ENCODE measurements around the gene ITSN1. TPM values are rescaled to one million over a fixed set of nuclear protein-coding genes. Genes with fewer than 3 reads are reported as not detected.

The ITSN1 gene
- total RNA-seq, 1 donor from 2014 or later, result 4.5 TPM

DNA sequence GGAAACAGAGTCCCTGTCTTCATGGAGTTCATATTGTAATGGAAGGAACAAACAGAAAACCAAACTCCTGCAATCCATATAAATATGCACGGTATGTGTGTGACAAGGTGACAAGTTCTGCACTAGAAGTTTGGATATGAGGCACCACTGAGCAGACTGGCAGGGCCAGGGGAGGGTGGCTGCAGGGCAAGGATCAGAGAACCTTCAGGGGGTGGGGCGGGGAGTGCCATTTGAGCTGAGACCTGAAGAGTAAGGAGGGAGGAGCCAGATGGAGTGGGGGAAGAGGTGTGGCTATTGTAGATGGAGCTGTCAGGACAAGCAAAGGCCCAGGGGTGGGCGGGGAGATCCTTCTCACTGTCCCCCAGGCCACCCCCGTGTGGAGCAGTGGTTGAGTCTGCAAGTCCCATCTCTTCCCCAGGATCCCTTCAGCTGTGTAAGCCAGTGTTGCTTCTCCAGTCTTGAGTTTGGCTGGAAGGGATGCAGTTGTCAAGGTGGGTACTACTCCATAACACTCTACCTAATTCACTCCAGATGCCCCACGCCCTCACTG is 196.9 kb downstream of the ITSN1 start:
- Mint-ChIP-seq H3K36me3 (ENCODE audit: low read depth) (no peaks in the 10 kb centered on the region), H3K4me1 (ENCODE audit: low read depth) (no peaks in the 10 kb centered on the region), H3K27me3 (ENCODE audit: insufficient read depth) (no peaks in the 10 kb centered on the region), H3K27ac (no peak overlapping the region), H3K4me3 (no peak overlapping the region), H3K9me3 (no peaks in the 10 kb centered on the region)
- intact Hi-C loops (cut with micrococcal nuclease), result no loop called here
- DNase-seq (ENCODE audit: low spot score), result no peak

DNA sequence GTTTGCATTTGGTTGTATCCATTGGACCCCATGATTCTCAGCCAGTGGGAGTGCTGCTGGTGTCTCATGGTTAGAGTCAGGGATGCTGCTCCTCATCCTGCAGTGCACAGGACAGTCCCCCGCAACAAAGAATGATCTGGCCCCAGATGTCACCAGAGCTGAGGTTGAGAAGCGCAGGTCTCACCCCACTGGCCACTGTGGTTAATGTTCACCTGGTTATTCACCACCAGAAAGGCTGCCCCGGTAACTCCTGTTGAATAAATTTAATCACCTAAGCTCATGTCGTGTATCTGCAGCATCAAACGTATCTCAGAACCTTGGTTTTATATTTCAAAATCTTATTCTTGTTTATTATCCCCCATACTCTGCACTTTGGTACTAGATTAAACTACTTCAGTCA is 197.5 kb downstream of the ITSN1 start:
- Mint-ChIP-seq H3K27me3 (ENCODE audit: insufficient read depth) (no peaks in the 10 kb centered on the region), H3K27ac (no peak overlapping the region), H3K4me3 (no peak overlapping the region), H3K4me1 (ENCODE audit: low read depth) (no peaks in the 10 kb centered on the region), H3K36me3 (ENCODE audit: low read depth) (no peaks in the 10 kb centered on the region), H3K9me3 (no peaks in the 10 kb centered on the region)
- DNase-seq (ENCODE audit: low spot score), result no peak
- intact Hi-C loops (cut with micrococcal nuclease), result no loop called here

DNA sequence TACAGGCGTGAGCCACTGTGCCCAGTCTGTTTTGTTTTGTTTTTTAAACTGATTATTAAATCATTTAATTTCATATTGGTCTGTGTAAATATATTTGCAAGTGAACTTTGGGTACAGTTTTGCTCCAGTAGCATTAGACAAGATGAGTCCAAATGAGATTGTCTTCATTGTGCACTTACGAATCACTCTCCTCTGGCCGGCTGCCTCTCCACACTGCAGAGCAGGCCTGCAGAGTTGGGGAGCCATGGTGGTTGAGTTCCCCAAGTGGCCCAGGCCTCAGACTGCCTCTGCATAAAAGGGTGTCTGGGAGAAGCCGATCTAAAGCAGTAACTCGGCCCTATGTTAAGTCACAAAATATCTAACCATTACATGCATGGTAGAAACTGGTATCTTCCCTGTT is 198.5 kb downstream of the ITSN1 start:
- Mint-ChIP-seq H3K27ac (no peak overlapping the region), H3K4me3 (no peak overlapping the region)
- intact Hi-C loops (cut with micrococcal nuclease), result no loop called here

DNA sequence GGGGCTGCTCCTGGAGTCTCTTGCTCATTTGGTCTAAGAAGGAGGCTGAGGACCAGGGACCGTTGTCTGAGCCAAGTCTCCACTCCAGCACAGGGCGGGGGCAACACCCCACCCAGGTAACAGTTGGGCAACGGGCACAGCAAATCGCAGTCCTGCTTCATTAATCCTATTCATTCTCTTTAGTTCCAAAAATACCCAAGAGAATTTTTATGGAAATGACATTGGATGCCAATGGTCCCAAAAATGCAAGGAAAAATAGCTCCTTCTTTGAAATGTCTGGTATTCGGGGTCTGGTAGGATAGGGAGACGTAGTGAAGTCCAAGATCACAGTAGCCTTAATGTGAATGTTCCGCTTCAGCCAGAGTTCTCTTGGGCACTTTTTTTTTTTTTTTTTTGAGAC is 199.3 kb downstream of the ITSN1 start:
- no peak for DNase-seq (ENCODE audit: low spot score)
- intact Hi-C loops (cut with micrococcal nuclease), result no loop called here
- Mint-ChIP-seq H3K27me3 (ENCODE audit: insufficient read depth) (no peaks in the 10 kb centered on the region), H3K4me1 (ENCODE audit: low read depth) (no peaks in the 10 kb centered on the region), H3K27ac (no peak overlapping the region), H3K9me3 (no peaks in the 10 kb centered on the region), H3K36me3 (ENCODE audit: low read depth) (no peaks in the 10 kb centered on the region), H3K4me3 (no peak overlapping the region)

More for the DNA sequence above, 198.5 kb downstream of the ITSN1 start:
- Mint-ChIP-seq H3K36me3 (ENCODE audit: low read depth) (no peaks in the 10 kb centered on the region), H3K4me1 (ENCODE audit: low read depth) (no peaks in the 10 kb centered on the region), H3K9me3 (no peaks in the 10 kb centered on the region), H3K27me3 (ENCODE audit: insufficient read depth) (no peaks in the 10 kb centered on the region)
- DNase-seq (ENCODE audit: low spot score), result no peak

DNA sequence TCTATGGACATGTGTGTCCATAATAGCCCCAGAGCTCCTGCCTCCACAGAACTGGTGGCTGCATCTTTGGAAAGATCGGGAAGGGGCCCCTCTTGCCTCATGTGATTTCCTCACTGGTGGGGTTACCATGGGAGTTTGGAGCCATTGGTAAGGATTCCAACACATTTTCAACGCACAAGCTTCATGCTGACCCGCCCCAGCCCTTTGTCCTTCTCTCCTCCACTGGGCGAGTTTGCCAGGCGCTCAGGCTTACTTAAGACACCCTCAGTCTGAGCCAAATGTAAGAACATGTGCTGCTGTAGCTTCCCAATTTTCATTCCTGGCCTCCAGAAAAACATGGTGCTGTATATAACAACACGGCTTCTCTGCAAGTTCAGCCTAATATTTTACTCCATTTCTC is 200.9 kb downstream of the ITSN1 start:
- Mint-ChIP-seq H3K27me3 (ENCODE audit: insufficient read depth) (no peaks in the 10 kb centered on the region), H3K4me1 (ENCODE audit: low read depth) (no peaks in the 10 kb centered on the region), H3K9me3 (no peaks in the 10 kb centered on the region), H3K4me3 (no peak overlapping the region), H3K27ac (no peak overlapping the region), H3K36me3 (ENCODE audit: low read depth) (no peaks in the 10 kb centered on the region)
- DNase-seq (ENCODE audit: low spot score), result no peak
- intact Hi-C loops (cut with micrococcal nuclease), result no loop called here

DNA sequence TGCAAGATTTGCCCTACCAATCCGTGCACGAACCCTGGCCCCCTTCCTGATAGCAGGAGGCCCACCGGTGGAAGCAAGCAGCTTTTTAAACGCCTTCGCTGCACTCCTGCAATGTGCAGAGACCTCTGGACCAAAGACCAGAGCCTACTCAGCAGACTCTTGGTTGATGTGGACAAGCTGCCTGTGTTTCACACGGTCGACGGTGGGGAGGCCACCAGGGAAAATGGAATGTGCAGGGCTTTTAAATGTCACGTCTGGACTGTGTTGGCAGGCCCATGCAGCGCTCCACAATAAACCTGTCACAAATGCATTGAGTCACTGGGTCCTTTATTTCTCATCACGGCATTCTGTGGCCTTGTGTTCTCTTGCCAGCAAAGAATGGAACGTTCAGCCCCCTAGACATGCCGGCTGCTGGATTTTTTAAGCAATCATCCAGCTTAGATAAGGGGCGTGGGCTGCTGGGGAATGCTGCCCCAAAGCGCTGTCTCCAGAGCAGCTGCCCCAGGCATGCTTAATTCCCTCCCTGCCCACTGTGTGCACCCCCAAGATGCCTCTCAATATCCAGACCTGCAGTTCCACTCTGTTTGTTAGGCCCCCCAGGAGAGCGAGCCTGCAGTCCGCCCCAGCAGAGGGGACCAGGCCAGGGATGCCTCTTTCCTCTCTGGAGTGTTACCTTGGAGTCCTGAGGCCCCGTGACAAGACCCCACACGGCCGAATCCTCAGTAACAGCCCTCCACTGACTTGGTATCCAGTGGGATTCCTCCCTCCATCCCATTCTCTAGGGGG is 202.0 kb downstream of the ITSN1 start:
- no peak for DNase-seq (ENCODE audit: low spot score)
- Mint-ChIP-seq H3K27me3 (ENCODE audit: insufficient read depth) (no peaks in the 10 kb centered on the region), H3K27ac (no peak overlapping the region), H3K4me1 (ENCODE audit: low read depth) (no peaks in the 10 kb centered on the region), H3K4me3 (no peak overlapping the region), H3K36me3 (ENCODE audit: low read depth) (no peaks in the 10 kb centered on the region), H3K9me3 (no peaks in the 10 kb centered on the region)
- intact Hi-C loops (cut with micrococcal nuclease), result no loop called here

DNA sequence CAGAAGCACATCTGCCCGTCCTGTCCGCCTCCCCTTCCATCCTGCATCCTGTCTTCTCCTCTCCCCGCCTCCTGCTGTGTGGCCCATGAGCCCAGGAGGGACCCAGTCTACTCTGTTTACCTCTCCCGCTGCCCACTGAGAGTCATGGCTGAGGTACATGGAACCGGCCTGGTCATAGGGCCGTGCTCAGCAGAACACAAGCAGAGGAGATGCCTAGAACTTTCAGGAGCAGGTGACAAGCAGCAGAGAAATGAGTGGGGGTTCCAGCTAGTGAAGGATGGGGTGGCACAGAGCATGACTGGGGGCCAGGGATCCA is 202.5 kb downstream of the ITSN1 start:
- H3K27me3 Mint-ChIP-seq (ENCODE audit: insufficient read depth), result no peaks in the 10 kb centered on the region
- no peaks in the 10 kb centered on the region for H3K9me3 Mint-ChIP-seq
- no peak overlapping the region for H3K27ac Mint-ChIP-seq
- DNase-seq (ENCODE audit: low spot score), result no peak
- no peak overlapping the region for H3K4me3 Mint-ChIP-seq
- H3K4me1 Mint-ChIP-seq (ENCODE audit: low read depth), result no peaks in the 10 kb centered on the region
- H3K36me3 Mint-ChIP-seq (ENCODE audit: low read depth), result no peaks in the 10 kb centered on the region
- intact Hi-C loops (cut with micrococcal nuclease), result no loop called here

DNA sequence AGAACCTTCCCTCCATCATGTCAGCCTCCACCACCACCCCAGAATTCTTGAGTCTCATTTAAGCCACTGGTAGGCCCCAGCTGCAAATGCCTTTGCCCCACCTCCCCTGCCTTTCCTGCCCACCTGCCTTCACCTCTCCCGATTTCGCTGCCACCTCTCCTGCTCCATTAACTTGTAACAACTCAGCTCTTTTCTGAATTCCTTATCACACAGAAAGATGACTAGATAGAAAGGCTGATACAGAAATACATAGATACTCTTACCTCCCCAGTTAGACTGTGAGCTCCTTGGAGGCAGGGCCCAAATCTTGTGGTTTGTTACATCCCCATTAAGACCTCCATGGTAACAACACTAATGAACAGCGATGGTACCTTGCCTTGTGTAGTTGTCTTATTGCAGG is 203.8 kb downstream of the ITSN1 start:
- no peak overlapping the region for H3K4me3 Mint-ChIP-seq
- DNase-seq (ENCODE audit: low spot score), result no peak
- intact Hi-C loops (cut with micrococcal nuclease), result no loop called here
- no peaks in the 10 kb centered on the region for H3K9me3 Mint-ChIP-seq
- H3K27me3 Mint-ChIP-seq (ENCODE audit: insufficient read depth), result no peaks in the 10 kb centered on the region
- no peak overlapping the region for H3K27ac Mint-ChIP-seq
- H3K4me1 Mint-ChIP-seq (ENCODE audit: low read depth), result no peaks in the 10 kb centered on the region
- H3K36me3 Mint-ChIP-seq (ENCODE audit: low read depth), result no peaks in the 10 kb centered on the region

DNA sequence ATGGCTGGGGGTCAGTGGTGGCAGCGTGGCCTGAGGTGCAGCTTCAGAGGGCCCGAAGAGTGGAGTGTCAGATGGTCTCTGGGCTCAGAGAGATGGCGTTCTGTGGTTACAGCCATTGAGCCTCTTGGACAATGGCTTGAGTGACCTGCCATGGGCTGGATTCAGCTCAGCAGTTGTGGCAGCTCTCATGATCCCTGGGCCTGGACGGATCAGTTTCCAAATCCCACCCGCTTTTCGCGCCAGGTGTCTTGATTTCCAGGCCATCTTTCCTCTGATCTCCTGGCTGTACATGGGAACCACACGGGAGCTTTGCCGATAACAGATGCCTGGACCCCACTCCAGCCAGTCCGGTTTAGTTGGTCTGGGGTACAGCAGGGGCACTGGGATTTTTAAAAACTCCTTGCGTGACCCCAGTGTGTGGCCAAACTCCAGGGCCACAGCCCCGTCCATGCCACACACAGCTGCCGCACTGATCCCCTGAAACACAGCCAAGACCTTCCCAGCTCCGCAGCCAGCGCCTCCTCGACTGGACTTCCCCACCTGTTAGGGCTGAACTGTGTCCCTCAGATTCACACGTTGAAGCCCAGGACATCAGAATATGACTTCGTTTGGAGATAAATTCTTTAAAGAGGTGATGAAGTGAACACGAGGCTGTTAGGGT is 205.4 kb downstream of the ITSN1 start:
- no peaks in the 10 kb centered on the region for H3K36me3 Mint-ChIP-seq (ENCODE audit: low read depth)
- no peaks in the 10 kb centered on the region for H3K27me3 Mint-ChIP-seq (ENCODE audit: insufficient read depth)
- intact Hi-C loops (cut with micrococcal nuclease), result no loop called here
- no peaks in the 10 kb centered on the region for H3K9me3 Mint-ChIP-seq
- H3K27ac Mint-ChIP-seq, result no peak overlapping the region
- DNase-seq (ENCODE audit: low spot score), result no peak
- no peaks in the 10 kb centered on the region for H3K4me1 Mint-ChIP-seq (ENCODE audit: low read depth)
- H3K4me3 Mint-ChIP-seq, result no peak overlapping the region

DNA sequence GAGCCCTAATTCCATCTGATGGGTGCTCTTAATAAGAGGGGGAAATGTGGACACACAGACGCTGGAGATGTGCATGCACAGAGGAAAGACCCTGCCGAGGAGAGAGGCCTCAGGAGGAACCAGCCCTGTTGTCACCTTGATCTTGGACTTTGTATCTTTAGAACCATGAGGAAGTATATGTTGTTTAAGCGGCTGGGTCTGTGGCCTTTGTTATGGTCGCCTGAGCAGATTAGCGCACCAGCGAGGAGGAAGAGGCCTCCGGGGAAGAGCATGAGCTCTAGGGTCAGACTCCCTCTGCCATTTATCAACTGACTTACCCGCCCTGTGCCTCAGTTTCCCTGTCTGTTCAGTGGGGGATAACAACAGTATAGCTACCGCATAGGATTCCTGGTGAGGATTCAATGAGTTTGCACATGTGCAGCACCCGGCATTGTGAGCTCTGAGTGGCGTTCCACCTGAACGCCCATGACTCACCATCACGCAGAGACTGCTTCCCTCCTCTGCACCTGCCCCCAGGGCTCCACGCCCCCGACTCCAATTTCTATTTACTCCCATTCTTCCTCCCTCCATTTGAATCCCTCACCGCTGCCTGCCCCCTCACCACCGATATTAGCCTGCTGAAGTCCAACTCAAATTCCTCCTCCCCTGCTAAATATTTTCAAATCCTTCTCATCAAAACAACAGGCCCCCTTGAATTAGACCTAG is 206.1 kb downstream of the ITSN1 start:
- peaks cover under 1% of the 10 kb centered on the region for H3K27me3 Mint-ChIP-seq (ENCODE audit: insufficient read depth)
- intact Hi-C loops (cut with micrococcal nuclease), result no loop called here
- H3K9me3 Mint-ChIP-seq, result no peaks in the 10 kb centered on the region
- no peak for DNase-seq (ENCODE audit: low spot score)
- no peaks in the 10 kb centered on the region for H3K36me3 Mint-ChIP-seq (ENCODE audit: low read depth)
- H3K4me3 Mint-ChIP-seq, result no peak overlapping the region
- no peak overlapping the region for H3K27ac Mint-ChIP-seq
- no peaks in the 10 kb centered on the region for H3K4me1 Mint-ChIP-seq (ENCODE audit: low read depth)

DNA sequence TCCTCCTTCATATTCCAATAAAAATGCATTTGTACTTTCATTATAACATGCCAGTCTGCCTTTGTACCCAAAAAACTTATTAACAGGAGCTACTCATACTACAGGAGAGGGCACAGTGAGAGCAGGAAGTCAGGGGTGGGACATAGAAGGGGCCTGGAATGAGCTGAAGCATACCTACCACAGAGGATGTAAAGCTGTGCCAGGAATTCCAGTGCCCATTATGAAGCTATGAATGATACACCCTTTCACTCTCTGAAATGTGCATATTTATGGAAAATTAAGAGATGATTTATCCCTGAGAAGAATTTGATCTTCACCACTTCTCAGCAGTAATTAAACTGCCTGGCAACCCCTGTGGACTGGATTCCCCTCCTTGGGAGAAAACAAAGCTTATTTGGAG is 207.5 kb downstream of the ITSN1 start:
- Mint-ChIP-seq H3K4me1 (ENCODE audit: low read depth) (no peaks in the 10 kb centered on the region), H3K27ac (no peak overlapping the region), H3K4me3 (no peak overlapping the region), H3K9me3 (no peaks in the 10 kb centered on the region), H3K27me3 (ENCODE audit: insufficient read depth) (peaks cover 2% of the 10 kb centered on the region), H3K36me3 (ENCODE audit: low read depth) (no peaks in the 10 kb centered on the region)
- DNase-seq (ENCODE audit: low spot score), result no peak
- intact Hi-C loops (cut with micrococcal nuclease), result no loop called here

DNA sequence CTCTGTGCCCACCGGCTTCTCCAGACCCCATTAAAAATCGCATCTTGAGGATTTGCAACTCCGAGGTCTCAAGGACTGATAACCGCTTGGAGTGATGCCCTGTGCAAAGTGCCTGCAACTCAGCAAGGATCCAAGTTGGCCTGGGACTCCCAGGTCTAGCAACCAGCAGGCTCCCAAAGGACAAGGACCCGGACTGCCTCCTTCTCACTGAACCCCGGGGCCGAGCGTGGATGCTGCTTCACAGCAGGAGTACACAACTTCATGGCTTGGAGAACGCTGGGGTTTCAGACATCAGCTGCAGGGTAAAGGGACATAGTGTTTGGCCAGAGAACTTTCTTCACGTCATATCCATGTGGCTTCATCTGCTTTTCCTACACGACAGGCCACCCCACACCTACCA is 208.1 kb downstream of the ITSN1 start:
- intact Hi-C loops (cut with micrococcal nuclease), result no loop called here
- Mint-ChIP-seq H3K4me1 (ENCODE audit: low read depth) (no peaks in the 10 kb centered on the region), H3K27me3 (ENCODE audit: insufficient read depth) (peaks cover 4% of the 10 kb centered on the region), H3K4me3 (no peak overlapping the region), H3K27ac (no peak overlapping the region), H3K36me3 (ENCODE audit: low read depth) (no peaks in the 10 kb centered on the region), H3K9me3 (no peaks in the 10 kb centered on the region)
- DNase-seq (ENCODE audit: low spot score), result no peak

DNA sequence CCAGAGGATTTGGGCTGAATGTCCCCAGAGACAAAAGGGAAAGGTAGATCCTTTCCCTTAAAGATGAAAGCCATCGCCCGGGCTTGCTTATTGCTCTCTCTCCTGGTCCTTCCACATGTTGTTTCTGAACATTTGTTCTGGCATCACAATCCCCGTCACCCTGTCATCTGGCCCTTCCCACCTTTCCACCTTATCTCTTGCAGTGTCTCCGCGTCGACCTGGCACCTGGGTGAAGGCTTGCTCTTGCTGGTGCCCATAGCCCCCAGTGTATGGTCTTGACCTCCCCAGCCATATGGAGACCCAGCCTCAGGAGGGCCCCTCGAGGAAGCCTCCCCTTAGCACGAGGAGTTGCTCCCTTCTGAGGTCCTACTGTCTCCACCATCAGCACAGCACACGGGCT is 208.7 kb downstream of the ITSN1 start:
- Mint-ChIP-seq H3K27me3 (ENCODE audit: insufficient read depth) (peaks cover 4% of the 10 kb centered on the region), H3K27ac (no peak overlapping the region), H3K4me3 (no peak overlapping the region), H3K9me3 (no peaks in the 10 kb centered on the region), H3K4me1 (ENCODE audit: low read depth) (no peaks in the 10 kb centered on the region), H3K36me3 (ENCODE audit: low read depth) (no peaks in the 10 kb centered on the region)
- intact Hi-C loops (cut with micrococcal nuclease), result no loop called here
- DNase-seq (ENCODE audit: low spot score), result no peak
